ENCODE results near the gene AFMID. TPM values are rescaled to one million over a fixed set of nuclear protein-coding genes. Genes with fewer than 3 reads are reported as not detected.

The AFMID gene
- total and polyA plus RNA-seq, 2 of the 8 experiments (the other 6 are each of a cell fraction or from before 2014, with no cell fraction given) = 49.0 to 53.0 TPM

DNA sequence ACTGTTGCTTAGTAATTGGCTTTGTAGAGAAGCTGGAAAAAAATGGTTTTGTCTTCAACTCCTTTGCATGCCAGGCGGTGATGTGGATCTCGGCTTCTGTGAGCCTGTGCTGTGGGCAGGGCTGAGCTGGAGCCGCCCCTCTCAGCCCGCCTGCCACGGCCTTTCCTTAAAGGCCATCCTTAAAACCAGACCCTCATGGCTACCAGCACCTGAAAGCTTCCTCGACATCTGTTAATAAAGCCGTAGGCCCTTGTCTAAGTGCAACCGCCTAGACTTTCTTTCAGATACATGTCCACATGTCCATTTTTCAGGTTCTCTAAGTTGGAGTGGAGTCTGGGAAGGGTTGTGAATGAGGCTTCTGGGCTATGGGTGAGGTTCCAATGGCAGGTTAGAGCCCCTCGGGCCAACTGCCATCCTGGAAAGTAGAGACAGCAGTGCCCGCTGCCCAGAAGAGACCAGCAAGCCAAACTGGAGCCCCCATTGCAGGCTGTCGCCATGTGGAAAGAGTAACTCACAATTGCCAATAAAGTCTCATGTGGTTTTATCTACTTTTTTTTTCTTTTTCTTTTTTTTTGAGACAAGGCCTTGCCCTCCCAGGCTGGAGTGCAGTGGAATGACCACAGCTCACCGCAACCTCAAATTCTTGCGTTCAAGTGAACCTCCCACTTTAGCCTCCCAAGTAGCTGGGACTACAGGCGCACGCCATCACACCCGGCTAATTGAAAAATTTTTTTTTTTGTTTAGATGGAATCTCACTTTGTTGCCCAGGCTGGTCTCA is 38.1 kb downstream of the AFMID start (continued):
- TF ChIP-seq, protein P1, sequence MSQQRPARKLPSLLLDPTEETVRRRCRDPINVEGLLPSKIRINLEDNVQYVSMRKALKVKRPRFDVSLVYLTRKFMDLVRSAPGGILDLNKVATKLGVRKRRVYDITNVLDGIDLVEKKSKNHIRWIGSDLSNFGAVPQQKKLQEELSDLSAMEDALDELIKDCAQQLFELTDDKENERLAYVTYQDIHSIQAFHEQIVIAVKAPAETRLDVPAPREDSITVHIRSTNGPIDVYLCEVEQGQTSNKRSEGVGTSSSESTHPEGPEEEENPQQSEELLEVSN (IDR thresholded peaks at IDR 0.05) = no peak
- TF ChIP-seq TBP (IDR thresholded peaks at IDR 0.05; ENCODE audit: low read depth, low read length) = no peak
- TF ChIP-seq YY1 (IDR thresholded peaks at IDR 0.05; ENCODE audit: low read depth, low read length) = no peak
- TF ChIP-seq MAFK (IDR thresholded peaks at IDR 0.05; ENCODE audit: low read depth, low read length) = no peak
- TF ChIP-seq JUND (IDR thresholded peaks at IDR 0.05; ENCODE audit: low read length) = no peak

All from H1 (cell line).